GM12865 (cell line): ENCODE data around the gene SERINC4.
"Not testable (repeated sequence)": the region's sequence is repeated elsewhere in the genome, so short reads cannot be mapped to it uniquely, and the experiment has no call there.

Source experiments
- DNase-seq: peaks from one replicate; pipeline ENCODE4 v3.0.0; 2010; ENCODE audit warnings: low read depth
- H3K4me3 ChIP-seq: 2 replicates; pipeline ENCODE4 v1.5.1; 2011; ENCODE audit warnings: mild to moderate bottlenecking, low read depth, low read length, control low read depth
- CTCF ChIP-seq: IDR thresholded peaks from 2 replicates; pipeline ENCODE4 v1.5.1; 2011; ENCODE audit warnings: low read length, control low read depth, low read depth, inconsistent platforms; ENCODE audit not compliant: insufficient read depth; ENCODE audit errors: missing control alignments

Gene SERINC4

GRCh38 chr15:43799945-43800285 lies at the start of gene SERINC4:
Gene SERINC4 (minus strand): TSS chr15:43800220. CDS start chr15:43799986, 234 bp downstream.
- no peak for TF ChIP-seq CTCF
- peak within 1 kb of the TSS; percentile 82 for H3K4me3 ChIP-seq
- no peak for DNase-seq

DNA sequence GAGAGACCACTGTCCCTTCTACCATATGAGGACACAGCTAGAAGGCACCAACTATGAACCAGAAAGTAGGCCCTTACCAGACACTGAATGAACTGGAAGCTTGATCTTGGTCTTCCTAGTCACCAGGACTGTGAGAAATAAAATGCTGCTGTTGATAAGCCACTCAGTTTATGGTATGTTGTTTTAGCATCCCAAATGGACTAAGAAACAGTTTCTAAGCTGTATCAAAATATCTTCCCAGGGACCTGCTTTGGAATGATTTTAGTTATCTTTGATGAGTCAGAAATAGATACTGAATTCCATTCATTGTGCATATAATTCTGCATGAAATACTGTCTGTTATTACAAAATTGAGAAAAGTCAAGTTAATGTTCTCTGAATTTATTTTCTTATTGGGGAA lies 45.4 kb upstream of the SERINC4 start:
- no peak for DNase-seq
- H3K4me3 ChIP-seq, result no peak overlapping the region
- TF ChIP-seq CTCF, result no peak

DNA sequence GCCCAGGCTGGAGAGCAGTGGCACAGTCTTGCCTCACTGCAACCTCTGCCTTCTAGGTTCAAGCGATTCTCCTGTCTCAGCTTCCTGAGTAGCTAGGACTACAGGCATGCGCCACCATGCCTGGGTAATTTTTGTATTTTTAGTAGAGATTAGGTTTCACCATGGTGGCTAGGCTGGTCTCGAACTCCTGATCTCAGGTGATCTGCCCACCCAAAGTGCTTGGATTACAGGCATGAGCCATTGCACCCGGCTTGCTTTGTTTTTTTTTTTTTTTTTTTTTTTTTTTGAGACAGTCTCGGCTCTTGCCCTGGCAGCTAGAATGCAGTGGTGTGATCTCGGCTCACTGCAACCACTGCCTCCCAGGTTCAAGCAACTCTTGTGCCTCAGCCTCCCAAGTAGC lies 32.5 kb upstream of the SERINC4 start:
- H3K4me3 ChIP-seq, DNase-seq: not testable (repeated sequence)

GRCh38 chr15:43831519-43832052 lies 31.6 kb upstream of the SERINC4 start:
- H3K4me3 ChIP-seq, DNase-seq: not testable (repeated sequence)

- not testable (repeated sequence) for DNase-seq, H3K4me3 ChIP-seq
Measured at GRCh38 chr15:43830691-43831275, 30.8 kb upstream of the SERINC4 start.

GRCh38 chr15:43829951-43830540 lies 30.0 kb upstream of the SERINC4 start:
- H3K4me3 ChIP-seq, DNase-seq: not testable (repeated sequence)

- no peak for TF ChIP-seq CTCF
- DNase-seq, result peak; percentile 59
- peak overlapping the region; percentile 61 for H3K4me3 ChIP-seq
Measured at GRCh38 chr15:43828061-43828657, 28.1 kb upstream of the SERINC4 start.

GRCh38 chr15:43826508-43827341 lies 26.7 kb upstream of the SERINC4 start, which contains the start of gene WDR76:
Gene WDR76 (plus strand): TSS chr15:43827002. CDS start chr15:43827033, 31 bp downstream.
- DNase-seq, result peak; percentile 96
- no peak for TF ChIP-seq CTCF
- peak within 1 kb of the TSS; percentile 61 for H3K4me3 ChIP-seq
